Astrocyte (in vitro differentiated cells and primary cell): ENCODE measurements around the gene MSS51.

Experiments used
- CTCF ChIP-seq: IDR thresholded peaks from 2 replicates; pipeline ENCODE4 v1.5.1; 2011; ENCODE audit warnings: low read depth, mild to moderate bottlenecking, inconsistent platforms, low read length, moderate library complexity; ENCODE audit not compliant: insufficient read depth
- EZH2 ChIP-seq: IDR thresholded peaks from 2 replicates; pipeline ENCODE4 v1.6.1; 2012; ENCODE audit warnings: mild to moderate bottlenecking, low read length, inconsistent platforms; ENCODE audit not compliant: insufficient read depth

GRCh38 chr10:73410897-73411296, 22.5 kb downstream of the MSS51 start:
- TF ChIP-seq CTCF (no peak), EZH2 (no peak)
